Inflammatory macrophage (primary cell): ENCODE results near the gene UBTD2.
"Not testable (repeated sequence)": the region's sequence is repeated elsewhere in the genome, so short reads cannot be mapped to it uniquely, and the experiment has no call there.

ENCODE experiments used
- DNase-seq, 2 donors: peaks; one replicate each; pipeline ENCODE4 v3.0.0-alpha.2; 2020 to 2022
- total RNA-seq, 18 experiments: gene quantifications; one replicate each; lab custom pipeline; 2026; ENCODE audit warnings: mixed read lengths in 6 of 18, inconsistent platforms in 2 of 18; lab: John Stamatoyannopoulos, UW

The UBTD2 gene
- 32.2 to 106 (median 53.6) reads per million in 18 experiments for total RNA-seq

GRCh38 chr5:172283020-172283861, at the start of gene UBTD2:
UBTD2 (minus strand) TSS chr5:172283764; CDS start chr5:172283665, 99 bp downstream.
- DNase-seq = peak; percentile 69 to 74

GRCh38 chr5:172326901-172327300, 43.3 kb upstream of the UBTD2 start:
- not testable (repeated sequence) for DNase-seq

GRCh38 chr5:172325452-172325851, 41.9 kb upstream of the UBTD2 start:
- no peak for DNase-seq

DNA sequence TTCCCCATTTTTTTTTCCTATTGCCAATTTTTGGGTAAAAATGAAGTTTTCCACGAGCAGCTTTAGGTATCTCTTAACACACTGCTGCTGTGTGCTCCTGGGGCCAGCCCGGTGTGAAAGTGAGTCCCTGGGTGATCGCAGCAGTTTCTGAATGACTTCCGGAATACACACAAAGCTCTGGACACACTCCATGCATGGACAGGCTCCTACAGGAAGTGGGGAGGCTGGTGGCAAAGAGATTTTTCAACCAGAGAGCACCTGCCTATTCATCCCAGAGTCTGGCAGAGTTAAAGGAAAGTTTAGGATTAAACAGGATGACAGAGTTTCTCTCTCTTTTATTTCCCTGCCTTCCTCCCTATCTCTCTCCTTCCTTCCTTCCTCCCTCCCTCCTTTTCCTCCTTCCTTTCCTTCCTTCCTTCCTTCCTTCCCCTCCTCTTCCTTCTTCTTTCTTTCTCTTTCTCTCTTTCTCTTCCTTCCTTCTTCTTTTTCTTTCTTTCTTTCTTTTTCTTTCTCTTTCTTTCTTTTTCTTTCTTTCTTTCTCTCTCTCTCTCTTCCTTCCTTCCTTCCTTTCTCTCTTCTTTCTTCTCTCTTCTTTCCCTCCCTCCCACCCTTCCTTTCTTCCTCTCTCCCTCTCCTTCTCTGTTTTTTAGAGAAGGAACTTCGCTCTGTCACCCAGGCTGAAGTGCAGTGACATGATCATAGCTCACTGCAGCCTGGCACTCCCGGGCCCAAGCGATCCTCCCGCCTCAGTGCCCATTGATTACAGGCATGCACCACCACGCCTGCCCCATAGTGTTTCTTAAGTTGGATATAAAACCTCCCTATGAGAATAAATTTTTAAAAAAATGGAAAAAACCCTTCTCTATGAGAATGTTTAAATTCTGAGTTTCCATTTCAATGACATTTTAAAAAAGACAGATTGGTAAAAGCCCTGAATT, 38.7 kb upstream of the UBTD2 start:
- DNase-seq = no peak

GRCh38 chr5:172321593-172321992, 38.0 kb upstream of the UBTD2 start:
- no peak for DNase-seq

GRCh38 chr5:172319708-172320441, 36.3 kb upstream of the UBTD2 start:
- no peak for DNase-seq

DNA sequence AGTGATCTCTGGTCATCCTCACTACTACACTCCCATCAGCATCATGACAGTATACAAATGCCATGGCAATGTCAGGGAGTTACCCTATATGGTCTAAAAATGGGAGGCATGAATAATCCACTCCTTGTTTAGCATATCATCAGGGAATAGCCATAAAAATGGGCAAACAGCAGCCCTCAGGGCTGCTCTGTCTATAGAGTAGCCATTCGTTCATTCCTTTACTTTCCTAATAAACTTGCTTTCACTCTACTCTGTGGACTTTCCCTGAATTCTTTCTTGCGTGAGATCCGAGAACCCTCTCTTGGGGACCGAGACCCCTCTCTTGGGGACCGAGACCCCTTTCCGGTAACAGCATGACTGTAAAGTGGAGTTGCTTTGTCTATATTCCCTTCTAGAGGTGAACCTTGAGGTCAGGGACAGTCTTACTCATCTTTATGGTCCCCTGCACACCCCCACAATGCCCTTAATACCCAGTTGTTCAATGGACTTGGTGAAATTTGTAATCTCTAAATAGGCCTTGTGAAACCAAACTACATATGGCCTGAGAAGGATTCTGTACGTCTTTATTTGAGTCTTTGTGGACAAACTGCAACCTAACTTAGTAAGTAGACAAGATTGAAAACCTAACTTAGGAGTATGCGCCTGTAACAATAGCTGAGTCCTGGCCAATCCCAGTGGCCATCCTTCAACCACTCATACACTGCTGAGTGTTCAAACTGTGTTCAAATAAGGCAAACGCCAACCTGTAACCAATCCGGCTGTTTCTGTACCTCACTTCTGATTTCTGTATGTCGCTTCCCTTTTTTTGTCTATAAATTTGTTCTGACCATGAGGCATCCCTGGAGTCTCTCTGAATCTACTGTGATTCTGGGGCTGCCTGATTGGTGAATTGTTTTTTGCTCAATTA, 32.3 kb upstream of the UBTD2 start:
- DNase-seq = no peak

- DNase-seq = no peak
Observed at GRCh38 chr5:172313915-172314314, 30.4 kb upstream of the UBTD2 start.

DNA sequence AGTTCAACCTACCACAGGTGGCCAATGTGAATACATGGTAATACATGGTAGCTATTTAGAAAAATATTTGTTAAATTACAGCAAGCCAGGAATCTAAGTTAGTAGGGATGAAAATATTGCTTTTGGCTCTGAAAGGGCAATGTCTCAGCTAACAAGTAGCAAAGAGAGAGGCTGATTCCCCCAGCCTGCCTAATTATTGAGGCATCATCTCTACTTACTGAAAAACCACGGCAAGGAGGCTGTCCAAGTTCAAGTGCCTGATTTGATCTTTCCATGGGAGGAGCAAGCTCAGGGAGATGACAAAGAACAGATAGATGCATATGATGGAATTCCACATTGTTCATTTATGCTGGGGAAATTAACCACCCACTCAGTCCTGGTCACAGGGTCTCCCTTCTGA, 28.7 kb upstream of the UBTD2 start:
- no peak for DNase-seq

DNA sequence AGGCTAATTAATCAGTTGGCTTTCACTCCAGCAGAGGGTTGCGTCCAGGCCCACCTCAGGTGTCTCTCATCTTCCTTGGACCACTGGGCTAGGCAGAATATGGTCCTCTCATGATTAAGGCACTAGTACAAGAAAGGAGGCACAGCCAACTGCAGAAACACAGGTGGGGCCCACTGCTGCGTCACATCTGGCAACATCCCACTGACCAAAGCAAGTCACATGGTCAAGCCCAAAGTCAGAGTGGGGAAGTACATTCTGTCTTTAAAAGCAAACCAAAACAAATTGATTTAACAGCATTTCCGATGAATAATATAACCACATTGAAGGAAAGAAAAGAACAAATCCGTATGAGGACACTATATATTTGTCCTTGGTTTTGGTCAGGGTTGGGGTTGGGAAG, 28.0 kb upstream of the UBTD2 start:
- DNase-seq = no peak

GRCh38 chr5:172311026-172311425, 27.5 kb upstream of the UBTD2 start:
- no peak for DNase-seq

DNA sequence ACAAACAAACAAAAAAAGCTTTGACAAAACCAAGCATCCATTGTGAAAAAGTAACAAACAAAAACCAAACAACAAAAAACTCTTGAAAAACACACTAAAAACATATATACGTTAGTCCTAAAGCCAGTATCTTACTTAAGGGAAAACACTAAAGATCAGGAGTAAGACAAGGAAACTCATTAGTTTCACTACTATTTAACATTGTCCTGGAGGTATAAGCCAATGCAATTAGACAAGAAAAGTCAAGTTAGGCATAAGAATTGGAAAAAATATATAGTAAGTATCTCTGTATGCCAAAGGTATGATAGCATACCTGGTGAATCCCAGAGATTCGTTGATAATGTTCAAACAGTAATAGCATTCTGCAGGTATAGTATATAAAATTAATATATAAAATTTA, 21.8 kb upstream of the UBTD2 start:
- DNase-seq = no peak

- peak; percentile 9 to 43 for DNase-seq
Observed at GRCh38 chr5:172303572-172304335, 20.2 kb upstream of the UBTD2 start.

DNA sequence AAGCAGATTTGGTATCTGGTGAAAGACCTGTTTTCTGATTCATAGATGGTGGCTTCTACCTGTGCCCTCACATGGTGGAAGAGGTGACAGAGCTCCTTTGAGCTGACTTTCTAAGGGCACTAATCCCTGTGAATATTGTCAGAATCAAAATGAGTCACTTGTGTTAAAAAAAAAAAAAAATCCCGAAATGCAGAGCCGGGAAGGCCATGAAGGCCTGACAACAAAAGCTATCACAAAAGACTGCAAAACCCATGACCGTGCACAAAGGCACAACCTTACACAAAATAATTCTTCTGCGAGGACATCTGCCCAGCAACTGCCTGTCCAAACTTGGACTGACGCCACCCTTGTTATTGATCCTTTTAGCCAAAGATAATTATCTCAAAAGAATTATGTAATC, 19.6 kb upstream of the UBTD2 start:
- no peak for DNase-seq

DNA sequence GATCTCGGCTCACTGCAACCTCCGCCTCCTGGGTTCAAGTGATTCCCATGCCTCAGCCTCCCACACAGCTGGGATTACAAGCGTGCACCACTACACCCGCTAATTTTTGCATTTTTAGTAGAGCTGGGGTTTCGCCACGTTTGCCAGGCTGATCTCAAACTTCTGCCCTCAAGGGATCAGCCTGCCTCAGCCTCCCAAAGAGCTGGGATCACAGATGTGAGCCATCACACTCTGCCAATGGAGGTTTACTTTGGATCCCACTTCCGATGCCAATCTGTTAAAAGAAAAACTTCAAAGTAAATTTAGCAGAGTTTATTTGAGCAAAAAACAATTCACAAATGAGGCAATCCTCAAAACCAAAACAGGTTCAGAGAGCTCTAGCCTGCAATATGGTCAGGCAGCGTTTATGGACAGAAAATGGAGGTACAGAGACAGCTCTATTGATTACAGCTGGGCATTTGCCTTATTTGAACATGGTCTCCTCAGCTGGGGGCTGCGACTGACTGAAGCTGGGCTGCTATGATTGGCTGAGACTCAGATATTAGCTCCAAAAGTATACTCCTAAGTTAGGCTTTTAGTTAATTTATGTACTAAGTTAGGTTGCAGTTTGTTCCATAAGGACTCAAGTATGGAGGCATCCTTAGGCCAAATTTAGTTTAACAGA, 18.6 kb upstream of the UBTD2 start:
- DNase-seq = no peak

- DNase-seq = no peak
Observed at GRCh38 chr5:172299916-172300439, 16.4 kb upstream of the UBTD2 start.

DNA sequence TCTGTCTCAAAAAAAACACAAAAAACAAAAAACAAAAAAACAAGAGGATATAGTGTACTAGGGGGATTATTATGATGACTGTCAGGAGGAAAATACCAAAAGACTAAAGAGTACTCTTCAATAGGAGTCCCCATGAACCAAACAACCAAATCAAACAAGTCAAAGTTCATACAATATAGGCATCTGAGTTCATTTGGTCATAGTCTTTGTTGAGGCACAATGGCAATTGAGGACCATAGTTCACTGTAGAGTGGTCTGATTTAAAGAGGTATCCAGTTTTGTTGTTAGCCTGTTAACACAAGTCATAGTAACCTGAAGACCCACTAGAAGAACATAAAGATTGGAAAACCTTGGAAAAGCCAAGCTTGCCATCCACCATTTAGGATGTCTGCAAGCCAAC, 11.3 kb upstream of the UBTD2 start:
- no peak for DNase-seq

DNA sequence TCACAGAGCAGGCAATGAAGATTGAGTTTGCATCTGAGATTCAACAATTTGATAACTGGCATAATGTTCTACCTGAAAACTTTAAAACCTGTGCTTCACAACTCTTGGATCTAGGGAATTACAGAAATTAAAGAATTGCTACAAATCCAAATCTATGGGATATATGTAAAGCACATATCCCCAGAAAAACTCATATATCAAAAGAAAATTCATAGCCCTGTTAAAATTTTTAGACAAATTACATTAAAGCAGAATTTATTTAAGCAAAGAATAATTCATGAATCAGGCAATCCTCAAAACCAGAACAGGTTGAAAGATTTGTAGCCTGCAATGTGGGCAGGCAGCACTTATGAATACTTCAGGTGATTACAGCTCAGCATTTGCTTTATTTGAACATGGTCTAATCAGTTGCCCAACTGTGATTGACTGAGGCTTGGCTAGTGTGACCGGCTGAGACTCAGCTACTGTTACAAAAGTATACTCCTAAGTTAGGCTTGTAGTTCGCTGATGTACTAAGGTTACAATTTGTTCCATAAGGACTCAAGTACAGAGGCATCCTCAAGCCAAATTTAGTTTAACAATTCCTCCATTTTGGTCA, 10.3 kb upstream of the UBTD2 start:
- DNase-seq = no peak

DNA sequence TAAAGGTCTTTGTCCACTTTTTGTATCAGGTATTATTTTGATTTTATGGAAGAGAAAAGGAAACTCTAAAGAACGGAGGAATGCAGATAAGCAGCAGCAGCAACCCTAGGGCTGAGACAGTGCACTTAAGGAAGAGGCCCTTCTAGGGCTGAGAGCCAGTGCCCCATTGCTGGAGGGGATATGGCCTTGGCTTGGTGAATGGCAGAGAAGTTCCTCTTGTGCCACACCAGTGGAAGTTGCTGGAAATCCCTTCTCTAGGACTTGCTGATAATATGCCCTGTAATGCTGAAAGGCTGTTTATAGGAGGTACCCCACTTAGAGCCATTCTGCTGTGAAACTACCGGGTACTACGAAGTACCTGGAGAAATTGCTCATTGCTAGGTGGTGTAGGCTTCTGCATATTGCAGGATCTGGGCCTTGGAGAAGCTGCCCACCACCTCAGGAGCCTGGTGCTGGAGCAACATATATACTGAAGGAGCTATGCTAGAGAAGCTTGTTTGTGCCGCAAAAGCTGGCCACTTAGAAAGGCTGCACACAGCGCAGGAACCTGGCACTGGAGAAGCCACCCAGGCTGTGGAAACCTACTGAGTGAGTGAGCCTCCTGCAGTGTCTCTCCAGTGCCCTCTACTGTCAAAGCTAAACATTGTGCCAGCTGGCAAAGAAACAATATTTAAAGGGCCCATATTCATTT, 9.6 kb upstream of the UBTD2 start:
- peak; percentile 83 for DNase-seq
